ENCODE data around the gene ADH1B.

Gene ADH1B

DNA sequence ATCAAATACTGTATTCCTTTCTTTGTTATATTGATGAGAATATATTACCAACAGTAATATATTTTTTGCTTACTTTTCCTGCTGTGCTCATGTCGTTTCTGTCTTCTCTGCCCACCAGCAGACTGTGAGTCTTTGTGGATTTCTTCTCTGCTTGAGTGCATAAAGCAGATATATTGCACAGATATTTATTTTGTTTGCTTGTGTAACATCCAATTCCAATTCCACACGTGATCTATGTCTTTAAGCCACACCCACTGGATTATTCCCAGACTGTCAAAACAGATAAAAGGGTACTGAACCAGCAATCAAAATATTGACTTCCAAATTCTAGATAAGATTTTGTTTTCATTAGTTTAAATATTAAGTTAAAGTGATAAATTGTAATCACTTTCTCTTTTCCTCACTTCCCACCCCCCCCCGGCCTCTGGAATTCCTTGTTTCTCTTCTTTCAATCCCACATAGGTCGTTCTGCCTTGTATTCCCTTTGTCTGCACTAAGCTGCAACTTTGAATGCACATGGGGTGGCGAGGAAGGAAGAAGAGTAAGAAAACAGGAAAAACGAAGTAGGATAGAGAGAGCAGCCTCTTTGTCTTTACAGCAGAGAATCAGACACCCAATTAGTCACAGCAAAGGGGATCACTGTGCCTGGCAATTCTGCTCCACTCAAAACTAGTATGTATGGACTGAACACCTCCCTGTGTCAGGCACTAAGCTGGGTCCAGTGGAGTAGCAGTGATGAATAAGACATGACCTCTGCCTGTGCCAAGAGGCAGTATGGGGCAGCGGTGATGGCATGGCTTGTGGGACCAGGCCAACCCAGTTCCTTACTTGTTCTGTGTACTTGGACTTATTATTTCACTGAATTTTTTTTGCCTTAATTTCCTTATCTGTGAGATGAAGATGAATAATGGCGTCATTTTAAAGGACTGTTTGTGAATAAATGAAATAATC, at the start of gene ADH1B:
TSS of gene ADH1B (minus strand) at position 161 of the 951 bp plus-strand sequence. CDS start at position 91, 70 bp downstream.
- TF ChIP-seq, protein P1, sequence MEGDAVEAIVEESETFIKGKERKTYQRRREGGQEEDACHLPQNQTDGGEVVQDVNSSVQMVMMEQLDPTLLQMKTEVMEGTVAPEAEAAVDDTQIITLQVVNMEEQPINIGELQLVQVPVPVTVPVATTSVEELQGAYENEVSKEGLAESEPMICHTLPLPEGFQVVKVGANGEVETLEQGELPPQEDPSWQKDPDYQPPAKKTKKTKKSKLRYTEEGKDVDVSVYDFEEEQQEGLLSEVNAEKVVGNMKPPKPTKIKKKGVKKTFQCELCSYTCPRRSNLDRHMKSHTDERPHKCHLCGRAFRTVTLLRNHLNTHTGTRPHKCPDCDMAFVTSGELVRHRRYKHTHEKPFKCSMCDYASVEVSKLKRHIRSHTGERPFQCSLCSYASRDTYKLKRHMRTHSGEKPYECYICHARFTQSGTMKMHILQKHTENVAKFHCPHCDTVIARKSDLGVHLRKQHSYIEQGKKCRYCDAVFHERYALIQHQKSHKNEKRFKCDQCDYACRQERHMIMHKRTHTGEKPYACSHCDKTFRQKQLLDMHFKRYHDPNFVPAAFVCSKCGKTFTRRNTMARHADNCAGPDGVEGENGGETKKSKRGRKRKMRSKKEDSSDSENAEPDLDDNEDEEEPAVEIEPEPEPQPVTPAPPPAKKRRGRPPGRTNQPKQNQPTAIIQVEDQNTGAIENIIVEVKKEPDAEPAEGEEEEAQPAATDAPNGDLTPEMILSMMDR (IDR thresholded peaks at IDR 0.05), result no peak

DNA sequence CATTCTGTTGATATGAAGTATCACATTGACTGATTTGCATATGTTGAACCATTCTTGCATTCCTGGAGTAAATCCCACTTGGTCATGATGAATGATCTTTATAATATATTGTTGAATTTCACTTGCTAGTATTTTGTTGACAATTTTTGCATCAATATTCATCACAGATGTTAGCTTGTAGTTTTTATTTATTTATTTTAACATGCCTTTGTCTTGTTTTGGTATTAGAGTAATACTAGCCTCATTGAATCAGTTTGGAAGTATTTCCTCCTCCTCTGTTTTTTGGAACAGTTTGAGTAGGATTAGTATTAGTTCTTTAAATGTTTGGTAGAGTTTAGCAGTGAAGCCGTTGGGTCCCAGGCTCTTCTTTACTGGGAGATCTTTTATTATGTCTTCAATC, 45.3 kb upstream of the ADH1B start:
- TF ChIP-seq, protein P1 (IDR thresholded peaks at IDR 0.05), result no peak

DNA sequence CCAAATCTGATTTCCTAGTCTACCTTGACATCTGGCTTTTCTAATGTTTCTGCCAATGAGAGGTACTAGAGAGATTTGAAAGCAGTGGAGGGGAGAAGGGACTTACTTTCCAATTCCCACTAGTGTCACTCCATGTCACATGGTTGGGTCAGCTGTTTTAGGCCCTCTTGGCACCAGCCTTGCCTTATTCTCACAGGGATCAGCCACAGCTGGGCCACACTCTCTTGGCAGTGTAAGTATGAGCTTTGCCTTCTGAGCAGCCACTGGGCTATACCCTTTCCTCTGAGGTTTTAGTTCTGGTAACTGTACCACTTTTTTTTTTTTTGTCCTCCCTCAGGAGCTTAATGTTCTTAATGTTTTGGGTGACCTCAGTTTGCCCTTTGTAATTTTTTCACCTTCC, 41.6 kb upstream of the ADH1B start:
- TF ChIP-seq, protein P1 (IDR thresholded peaks at IDR 0.05), result no peak

DNA sequence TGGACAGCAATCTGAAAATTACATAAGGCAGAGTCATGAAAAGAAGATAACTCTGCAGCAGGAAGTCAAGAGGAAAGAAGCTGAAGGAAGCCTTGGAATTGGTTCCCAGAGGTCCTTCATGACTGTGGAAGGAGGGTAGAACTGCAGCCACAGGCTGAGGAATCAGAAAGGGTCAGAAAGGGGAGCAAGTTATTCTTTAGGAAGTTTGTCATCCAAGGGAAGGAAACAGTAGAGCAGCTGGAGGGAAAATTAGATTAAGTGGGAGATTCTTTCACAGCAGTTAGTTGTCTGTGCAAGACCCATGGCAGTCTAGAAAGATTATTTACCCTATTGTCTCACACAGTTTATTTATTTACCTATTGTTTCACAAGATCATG, 40.7 kb upstream of the ADH1B start:
- TF ChIP-seq, protein P1 (IDR thresholded peaks at IDR 0.05), result no peak

DNA sequence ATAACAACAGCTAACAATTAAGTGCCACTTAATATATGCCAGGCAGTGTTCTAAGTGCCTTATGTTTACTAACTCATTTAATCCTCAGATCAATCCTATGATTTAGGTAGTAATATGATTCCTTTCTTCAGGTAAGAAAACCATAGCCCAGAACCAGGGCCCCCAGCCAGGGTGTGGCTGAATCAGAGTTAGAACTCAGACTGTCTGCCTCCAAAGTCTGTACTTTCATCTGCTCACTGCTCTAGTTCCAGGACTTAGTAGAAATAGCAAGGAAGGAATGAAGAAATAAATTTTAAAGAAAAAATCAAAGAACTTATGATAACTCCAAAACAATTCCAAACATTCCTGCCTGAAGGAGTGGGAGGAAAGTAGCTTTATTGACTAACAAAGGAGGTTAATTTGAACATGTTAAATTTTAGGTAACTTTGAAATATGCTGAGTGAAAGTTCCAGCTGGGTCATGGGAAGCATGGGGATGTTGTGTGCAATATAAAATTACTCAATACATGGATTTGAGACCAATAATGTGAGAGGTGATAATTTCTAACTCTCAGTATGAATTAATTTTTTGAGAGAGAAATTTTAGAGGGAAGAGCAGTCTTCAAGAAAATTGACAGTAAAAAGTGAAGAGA, 40.2 kb upstream of the ADH1B start:
- TF ChIP-seq, protein P1 (IDR thresholded peaks at IDR 0.05), result no peak

DNA sequence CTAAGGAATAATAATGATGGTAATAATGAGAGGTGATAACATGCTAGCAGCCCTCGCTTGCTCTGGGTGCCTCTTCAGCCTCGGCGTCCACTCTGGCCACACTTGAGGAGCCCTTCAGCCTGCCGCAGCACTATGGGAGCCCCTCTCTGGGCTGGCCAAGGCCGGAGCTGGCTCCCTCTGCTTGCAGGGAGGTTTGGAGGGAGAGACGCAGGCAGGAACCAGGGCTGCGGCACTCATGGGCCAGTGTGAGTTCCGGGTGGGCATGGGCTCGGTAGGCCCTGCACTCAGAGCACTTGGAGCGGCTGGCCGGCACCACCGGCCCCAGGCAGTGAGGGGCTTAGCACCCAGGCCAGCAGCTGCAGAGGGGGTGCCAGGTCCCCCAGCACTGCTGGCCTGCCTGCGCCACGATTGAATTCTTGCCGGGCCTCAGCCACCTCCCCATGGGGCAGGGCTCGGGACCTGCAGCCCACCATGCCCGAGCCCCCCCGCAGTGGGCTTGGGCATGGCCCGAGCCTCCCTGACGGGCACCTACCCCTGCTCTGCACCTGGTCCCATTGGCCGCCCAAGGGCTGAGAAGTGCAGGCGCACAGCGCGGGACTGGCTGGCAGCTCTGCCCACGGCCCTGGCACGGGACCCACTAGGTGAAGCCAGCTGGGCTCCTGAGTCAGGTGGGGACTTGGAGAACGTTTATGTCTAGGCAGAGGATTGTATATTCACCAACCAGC, 38.4 kb upstream of the ADH1B start:
- TF ChIP-seq, protein P1 (IDR thresholded peaks at IDR 0.05), result no peak

DNA sequence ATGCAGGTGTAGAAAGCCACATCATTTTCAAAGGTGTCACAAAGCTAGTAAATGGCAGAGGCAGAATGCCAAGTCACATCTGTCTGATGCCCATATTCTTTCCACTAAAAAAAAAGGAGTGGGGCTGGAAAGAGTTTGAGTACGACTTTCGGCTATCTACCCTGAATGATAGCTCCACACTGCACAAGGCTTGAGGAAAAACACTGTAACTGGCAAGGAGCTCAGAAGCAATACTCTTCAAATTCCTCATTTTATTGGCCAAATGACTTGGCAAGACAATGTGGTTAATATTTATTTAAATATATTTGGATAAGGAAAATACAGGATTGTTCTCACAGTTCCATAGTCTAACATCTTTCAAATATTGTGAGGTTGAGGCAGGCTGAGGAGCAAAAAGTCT, 36.7 kb upstream of the ADH1B start:
- TF ChIP-seq, protein P1 (IDR thresholded peaks at IDR 0.05), result no peak
